Measurements from ENCODE around the gene NRAS.
A peak's percentile ranks its signal among the peaks of the same experiment; 100 is the strongest.

Gene NRAS

DNA sequence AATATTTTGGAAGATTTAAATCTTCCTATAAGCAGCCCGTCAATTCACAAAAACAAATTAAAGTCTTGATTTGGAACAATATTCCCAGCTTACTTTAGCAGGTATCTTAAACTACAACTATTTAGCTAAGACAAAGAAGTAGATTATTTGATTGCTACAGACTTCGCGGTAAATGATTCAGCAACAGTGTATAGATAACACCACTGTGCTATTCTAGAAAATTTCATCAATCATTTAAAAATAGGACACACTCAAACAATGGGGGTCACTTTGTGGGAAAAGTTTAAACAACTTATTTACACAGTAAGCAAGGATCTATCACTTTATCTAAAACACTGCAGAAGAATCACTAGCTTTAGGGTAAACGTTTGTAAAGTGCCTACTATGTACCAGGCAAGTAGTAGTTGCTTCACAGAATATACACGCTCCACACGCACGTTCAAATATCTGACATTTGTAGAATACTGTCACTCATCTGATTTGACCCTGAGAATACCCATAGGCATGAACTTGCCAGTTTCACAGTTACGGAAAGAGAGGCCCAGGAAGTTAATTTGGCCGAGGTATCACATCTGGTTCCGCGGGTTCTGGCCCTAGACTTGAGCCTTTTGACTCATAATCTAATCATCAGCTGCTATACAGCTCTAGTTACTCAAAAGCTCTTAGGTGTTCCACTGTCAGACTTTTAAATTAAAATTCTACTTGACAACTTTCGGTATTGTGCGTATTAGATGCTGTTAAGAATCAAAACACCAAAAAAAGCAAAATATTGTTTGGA lies 47.6 kb downstream of the NRAS start:
- peak overlapping the region; percentile 98 for H2AFZ ChIP-seq (ENCODE audit: low read depth, low read length, severe bottlenecking)
- peak overlapping the region; percentile 55 for H3K9ac ChIP-seq (ENCODE audit: low read length)
- H3K4me3 ChIP-seq (ENCODE audit: insufficient read depth, low read length, poor library complexity, severe bottlenecking): peak overlapping the region; percentile 61
- H3K9me3 ChIP-seq (ENCODE audit: insufficient read depth, low read length): no peaks in the 10 kb centered on the region
- H3K4me2 ChIP-seq (ENCODE audit: low read depth, low read length, poor library complexity, severe bottlenecking): peak overlapping the region; percentile 85
- TF ChIP-seq, protein P1, sequence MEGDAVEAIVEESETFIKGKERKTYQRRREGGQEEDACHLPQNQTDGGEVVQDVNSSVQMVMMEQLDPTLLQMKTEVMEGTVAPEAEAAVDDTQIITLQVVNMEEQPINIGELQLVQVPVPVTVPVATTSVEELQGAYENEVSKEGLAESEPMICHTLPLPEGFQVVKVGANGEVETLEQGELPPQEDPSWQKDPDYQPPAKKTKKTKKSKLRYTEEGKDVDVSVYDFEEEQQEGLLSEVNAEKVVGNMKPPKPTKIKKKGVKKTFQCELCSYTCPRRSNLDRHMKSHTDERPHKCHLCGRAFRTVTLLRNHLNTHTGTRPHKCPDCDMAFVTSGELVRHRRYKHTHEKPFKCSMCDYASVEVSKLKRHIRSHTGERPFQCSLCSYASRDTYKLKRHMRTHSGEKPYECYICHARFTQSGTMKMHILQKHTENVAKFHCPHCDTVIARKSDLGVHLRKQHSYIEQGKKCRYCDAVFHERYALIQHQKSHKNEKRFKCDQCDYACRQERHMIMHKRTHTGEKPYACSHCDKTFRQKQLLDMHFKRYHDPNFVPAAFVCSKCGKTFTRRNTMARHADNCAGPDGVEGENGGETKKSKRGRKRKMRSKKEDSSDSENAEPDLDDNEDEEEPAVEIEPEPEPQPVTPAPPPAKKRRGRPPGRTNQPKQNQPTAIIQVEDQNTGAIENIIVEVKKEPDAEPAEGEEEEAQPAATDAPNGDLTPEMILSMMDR (IDR thresholded peaks at IDR 0.05; ENCODE audit: insufficient read depth, low read length, poor library complexity, severe bottlenecking): no peak
- TF ChIP-seq EZH2phosphoT487 (conservative IDR thresholded peaks at IDR 0.05; ENCODE audit: low read length): no peak
- H3K27ac ChIP-seq (ENCODE audit: low read depth, low read length): no peak overlapping the region
- H4K20me1 ChIP-seq (ENCODE audit: low read depth, low read length): no peaks in the 10 kb centered on the region
- H3K27me3 ChIP-seq (ENCODE audit: low read length): no peaks in the 10 kb centered on the region
- no peaks in the 10 kb centered on the region for H3K36me3 ChIP-seq (ENCODE audit: low read length)
- no peaks in the 10 kb centered on the region for H3K79me2 ChIP-seq (ENCODE audit: insufficient read depth, low read length)
- no peaks in the 10 kb centered on the region for H3F3A ChIP-seq (ENCODE audit: insufficient read depth)
- H3K9me2 ChIP-seq (replicated peaks; ENCODE audit: insufficient read depth, low read length): no peaks in the 10 kb centered on the region

DNA sequence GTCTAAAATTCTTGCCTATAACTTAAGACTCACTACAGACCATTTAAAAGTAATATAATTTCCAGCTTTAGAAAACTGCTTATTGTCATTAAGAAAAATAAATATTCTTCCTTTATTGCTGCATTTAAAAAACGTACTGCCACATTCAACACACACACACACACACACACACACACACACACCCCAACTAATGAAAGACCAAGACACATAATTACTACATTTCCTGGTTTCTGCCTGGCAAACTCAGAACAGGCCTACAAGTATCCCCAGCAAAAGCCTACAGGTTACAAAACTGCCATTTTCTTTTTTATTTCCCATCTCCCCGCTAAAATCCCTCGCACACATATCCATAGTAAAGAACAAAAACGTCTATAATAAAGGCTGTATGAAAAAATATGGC lies 48.2 kb downstream of the NRAS start:
- no peak overlapping the region for H3K9ac ChIP-seq (ENCODE audit: low read length)
- no peaks in the 10 kb centered on the region for H3F3A ChIP-seq (ENCODE audit: insufficient read depth)
- no peak overlapping the region for H3K4me3 ChIP-seq (ENCODE audit: insufficient read depth, low read length, poor library complexity, severe bottlenecking)
- H3K79me2 ChIP-seq (ENCODE audit: insufficient read depth, low read length): no peaks in the 10 kb centered on the region
- H3K27ac ChIP-seq (ENCODE audit: low read depth, low read length): no peak overlapping the region
- no peak overlapping the region for H3K4me2 ChIP-seq (ENCODE audit: low read depth, low read length, poor library complexity, severe bottlenecking)
- no peak for TF ChIP-seq EZH2phosphoT487 (conservative IDR thresholded peaks at IDR 0.05; ENCODE audit: low read length)
- TF ChIP-seq, protein P1 (IDR thresholded peaks at IDR 0.05; ENCODE audit: insufficient read depth, low read length, poor library complexity, severe bottlenecking): no peak
- H3K9me3 ChIP-seq (ENCODE audit: insufficient read depth, low read length): no peaks in the 10 kb centered on the region
- H3K36me3 ChIP-seq (ENCODE audit: low read length): no peaks in the 10 kb centered on the region
- no peaks in the 10 kb centered on the region for H4K20me1 ChIP-seq (ENCODE audit: low read depth, low read length)
- no peak overlapping the region for H2AFZ ChIP-seq (ENCODE audit: low read depth, low read length, severe bottlenecking)
- no peaks in the 10 kb centered on the region for H3K27me3 ChIP-seq (ENCODE audit: low read length)
- H3K9me2 ChIP-seq (replicated peaks; ENCODE audit: insufficient read depth, low read length): no peaks in the 10 kb centered on the region

DNA sequence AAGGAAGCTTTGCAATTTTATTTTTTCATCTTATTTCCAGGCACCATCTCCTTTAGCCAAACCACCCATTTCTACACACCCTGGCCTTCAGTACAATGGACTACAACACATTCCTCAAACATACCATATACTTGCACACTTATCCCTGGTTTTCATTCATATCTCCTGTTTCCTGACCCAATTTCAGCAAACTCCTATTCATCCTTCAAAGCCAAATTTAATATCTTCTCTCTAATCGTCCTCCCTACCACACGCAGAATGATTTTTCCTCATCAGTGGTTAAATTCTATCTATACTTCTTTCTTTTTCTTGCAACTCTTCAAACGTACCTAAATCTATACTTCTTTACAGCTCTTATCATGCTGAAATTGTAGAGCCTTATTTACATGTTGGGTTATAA lies 49.6 kb downstream of the NRAS start:
- Histone ChIP-seq H3K27me3 (ENCODE audit: low read length) (no peaks in the 10 kb centered on the region), H3F3A (ENCODE audit: insufficient read depth) (no peaks in the 10 kb centered on the region), H3K4me2 (ENCODE audit: low read depth, low read length, poor library complexity, severe bottlenecking) (no peak overlapping the region), H3K9ac (ENCODE audit: low read length) (no peak overlapping the region), H3K27ac (ENCODE audit: low read depth, low read length) (no peak overlapping the region), H3K36me3 (ENCODE audit: low read length) (no peaks in the 10 kb centered on the region), H3K9me2 (replicated peaks; ENCODE audit: insufficient read depth, low read length) (no peaks in the 10 kb centered on the region), H3K79me2 (ENCODE audit: insufficient read depth, low read length) (no peaks in the 10 kb centered on the region), H3K9me3 (ENCODE audit: insufficient read depth, low read length) (no peaks in the 10 kb centered on the region), H4K20me1 (ENCODE audit: low read depth, low read length) (no peaks in the 10 kb centered on the region), H3K4me3 (ENCODE audit: insufficient read depth, low read length, poor library complexity, severe bottlenecking) (no peak overlapping the region), H2AFZ (ENCODE audit: low read depth, low read length, severe bottlenecking) (no peak overlapping the region)
- TF ChIP-seq, protein P1 (IDR thresholded peaks at IDR 0.05; ENCODE audit: insufficient read depth, low read length, poor library complexity, severe bottlenecking): no peak
- no peak for TF ChIP-seq EZH2phosphoT487 (conservative IDR thresholded peaks at IDR 0.05; ENCODE audit: low read length)

Data from SU-DHL-6 (cell line).